Stomach (tissue), 9 donors: ENCODE results near the gene FADS2. TPM values are rescaled to one million over a fixed set of nuclear protein-coding genes. Genes with fewer than 3 reads are reported as not detected.

Experiments
- DNase-seq, 2 donors: peaks; one replicate each; pipeline versions ENCODE4 v3.0.0 to v3.0.0-alpha.2; 2013 to 2019
- H3K27ac ChIP-seq, 5 donors: fragments of 200-600 bp in 4 of 5; sonication (generic) in 4 of 5; one replicate each; pipeline ENCODE4 v1.5.1; 2013 to 2019; ENCODE audit warnings: mild to moderate bottlenecking in 1 of 5, moderate library complexity in 1 of 5
- H3K27me3 ChIP-seq, 3 donors: fragments of 200-600 bp; sonication (generic); one replicate each; pipeline ENCODE4 v1.5.1; 2017 to 2019; ENCODE audit warnings: mixed run types in 1 of 3
- H3K36me3 ChIP-seq, 4 donors: fragments of 200-600 bp; sonication (generic); 1 replicate in 3 of 4; 2 replicates in 1 of 4; pipeline ENCODE4 v1.5.1; 2016 to 2019
- H3K4me1 ChIP-seq, 4 donors: fragments of 200-600 bp; sonication (generic); one replicate each; pipeline ENCODE4 v1.5.1; 2016 to 2019
- H3K4me3 ChIP-seq, 4 donors: fragments of 200-600 bp; sonication (generic) in 3 of 4; one replicate each; pipeline ENCODE4 v1.5.1; 2016 to 2019; ENCODE audit warnings: mild to moderate bottlenecking in 1 of 4
- H3K9me3 ChIP-seq, 4 donors: fragments of 200-600 bp; sonication (generic); one replicate each; pipeline ENCODE4 v1.5.1; 2016 to 2019
- EP300 ChIP-seq: sonication (generic); formaldehyde crosslinking; IDR thresholded peaks from one replicate; pipeline ENCODE4 v1.6.1; 2017; ENCODE audit warnings: antibody characterized with exemption
- POLR2A ChIP-seq, 4 donors: fragments of 450-650 bp; IDR thresholded peaks; one replicate each; pipeline ENCODE4 v1.6.1; 2016; ENCODE audit warnings: antibody characterized with exemption in 4 of 4, control low read depth in 2 of 4, mild to moderate bottlenecking in 1 of 4, moderate library complexity in 1 of 4
- POLR2AphosphoS5 ChIP-seq, 3 donors: sonication (generic); formaldehyde crosslinking; IDR thresholded peaks; one replicate each; pipeline ENCODE4 v1.6.1; 2016; ENCODE audit warnings: antibody characterized with exemption in 3 of 3
- WGBS, 5 donors: extraction: QIAGEN DNeasy Blood & Tissue Kit in 3 of 5; methylation state at CpG; one replicate each; pipeline versions ENCODE4 v1.1.5 to v1.1.7; 2013 to 2018; 5-methylcytosine and 5-hydroxymethylcytosine counted together
- intact Hi-C: fragments of 100-400 bp; cut with DNase I; formaldehyde crosslinking; loops from one replicate; pipeline ENCODE4 v1.15.1; 2023; ENCODE audit warnings: low total_unique reads
- polyA plus RNA-seq, 3 donors: library from polyadenylated mRNA; stranded (reverse); fragments of 200-250 nt; gene quantifications; one replicate each; pipeline ENCODE4 v1.2.3, GENCODE V29; 2013
- total RNA-seq, 5 donors: library from RNA; depleted of rRNA; stranded (reverse); fragments of >200 nt; gene quantifications; one replicate each; pipeline versions ENCODE4 v1.1.0 to v1.2.3, GENCODE V29; 2014 to 2016
- TF ChIP-seq, protein P1 (sequence below), 7 experiments: fragments of 450-650 bp in 4 of 7; fragments of 200-600 bp in 3 of 7; sonication (generic) in 3 of 7; IDR thresholded peaks; one replicate each; pipeline ENCODE4 v1.5.1; 2016 to 2019; ENCODE audit warnings: antibody characterized with exemption in 7 of 7, control low read depth in 2 of 7, mild to moderate bottlenecking in 1 of 7
- donor health status: healthy with polysubstance abuse.
- donor health status: Bipolar disorder and iron deficiency.
- donor health status: healthy.

FADS2 gene
- total and polyA plus RNA-seq, 8 donors, result 3.5 to 17.1 (median 13.0) TPM; not detected in 1

GRCh38 chr11:61874853-61875252, 46.8 kb downstream of the FADS2 start:
- no peak for TF ChIP-seq POLR2A (IDR thresholded peaks at IDR 0.05)
- TF ChIP-seq POLR2AphosphoS5 (IDR thresholded peaks at IDR 0.05), result no peak
- TF ChIP-seq, protein P1, sequence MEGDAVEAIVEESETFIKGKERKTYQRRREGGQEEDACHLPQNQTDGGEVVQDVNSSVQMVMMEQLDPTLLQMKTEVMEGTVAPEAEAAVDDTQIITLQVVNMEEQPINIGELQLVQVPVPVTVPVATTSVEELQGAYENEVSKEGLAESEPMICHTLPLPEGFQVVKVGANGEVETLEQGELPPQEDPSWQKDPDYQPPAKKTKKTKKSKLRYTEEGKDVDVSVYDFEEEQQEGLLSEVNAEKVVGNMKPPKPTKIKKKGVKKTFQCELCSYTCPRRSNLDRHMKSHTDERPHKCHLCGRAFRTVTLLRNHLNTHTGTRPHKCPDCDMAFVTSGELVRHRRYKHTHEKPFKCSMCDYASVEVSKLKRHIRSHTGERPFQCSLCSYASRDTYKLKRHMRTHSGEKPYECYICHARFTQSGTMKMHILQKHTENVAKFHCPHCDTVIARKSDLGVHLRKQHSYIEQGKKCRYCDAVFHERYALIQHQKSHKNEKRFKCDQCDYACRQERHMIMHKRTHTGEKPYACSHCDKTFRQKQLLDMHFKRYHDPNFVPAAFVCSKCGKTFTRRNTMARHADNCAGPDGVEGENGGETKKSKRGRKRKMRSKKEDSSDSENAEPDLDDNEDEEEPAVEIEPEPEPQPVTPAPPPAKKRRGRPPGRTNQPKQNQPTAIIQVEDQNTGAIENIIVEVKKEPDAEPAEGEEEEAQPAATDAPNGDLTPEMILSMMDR (IDR thresholded peaks at IDR 0.05), result no peak
- TF ChIP-seq EP300, result no peak
- Histone ChIP-seq H3K4me3 (no peak overlapping the region), H3K27me3 (peaks cover 0 to 12% (median 0%) of the 10 kb centered on the region in 3 donors), H3K4me1 (peaks cover 0 to 20% (median 11%) of the 10 kb centered on the region in 4 donors), H3K9me3 (no peaks in the 10 kb centered on the region), H3K27ac (no peak overlapping the region), H3K36me3 (peaks cover 0 to 48% (median 25%) of the 10 kb centered on the region in 4 donors)
- intact Hi-C loops, result no loop called here
- no peak for DNase-seq
- 63 to 74% (median 72%) methylated on average over 3 of the region's 3 CpGs for WGBS, 5 donors

GRCh38 chr11:61875698-61876097, 47.6 kb downstream of the FADS2 start:
- H3K9me3 ChIP-seq, result no peaks in the 10 kb centered on the region
- intact Hi-C loops, result no loop called here
- TF ChIP-seq, protein P1 (IDR thresholded peaks at IDR 0.05), result no peak
- TF ChIP-seq POLR2A (IDR thresholded peaks at IDR 0.05) (no peak), EP300 (no peak), POLR2AphosphoS5 (IDR thresholded peaks at IDR 0.05) (no peak)
- DNase-seq, result no peak
- H3K36me3 ChIP-seq, result peaks cover 0 to 51% (median 26%) of the 10 kb centered on the region in 4 donors
- no peak overlapping the region for H3K4me3 ChIP-seq
- 92 to 99% (median 92%) methylated on average over 2 to 14 of the region's 14 CpGs for whole genome bisulfite sequencing, 5 donors
- no peak overlapping the region for H3K27ac ChIP-seq
- H3K4me1 ChIP-seq, result peaks cover 0 to 16% (median 11%) of the 10 kb centered on the region in 4 donors
- peaks cover 0 to 12% (median 0%) of the 10 kb centered on the region in 3 donors for H3K27me3 ChIP-seq

- intact Hi-C loops, result no loop called here
These were observed 51.1 kb downstream of the FADS2 start for GRCh38 chr11:61879152-61879551.

GRCh38 chr11:61880031-61880430, 51.9 kb downstream of the FADS2 start:
- no peaks in the 10 kb centered on the region for H3K27me3 ChIP-seq
- no peaks in the 10 kb centered on the region for H3K9me3 ChIP-seq
- intact Hi-C loops, result no loop called here
- no peak for DNase-seq
- TF ChIP-seq, protein P1 (IDR thresholded peaks at IDR 0.05), result no peak
- TF ChIP-seq EP300, result no peak
- H3K4me1 ChIP-seq, result no peaks in the 10 kb centered on the region
- no peak overlapping the region for H3K4me3 ChIP-seq
- 79 to 95% (median 90%) methylated on average over 8 to 11 of the region's 11 CpGs for WGBS, 5 donors
- H3K27ac ChIP-seq, result no peak overlapping the region
- peaks cover 0 to 41% (median 25%) of the 10 kb centered on the region in 4 donors for H3K36me3 ChIP-seq

More at GRCh38 chr11:61879152-61879551, 51.1 kb downstream of the FADS2 start:
- WGBS, 5 donors, result 71 to 88% (median 73%) methylated on average over 7 of the region's 7 CpGs
- TF ChIP-seq, protein P1 (IDR thresholded peaks at IDR 0.05), result no peak
- TF ChIP-seq POLR2AphosphoS5 (IDR thresholded peaks at IDR 0.05) (no peak), EP300 (no peak), POLR2A (IDR thresholded peaks at IDR 0.05) (no peak)
- no peak for DNase-seq
- Histone ChIP-seq H3K27ac (no peak overlapping the region), H3K4me1 (peaks cover 0 to 7% (median 3%) of the 10 kb centered on the region in 4 donors), H3K9me3 (no peaks in the 10 kb centered on the region), H3K36me3 (peaks cover 0 to 41% (median 25%) of the 10 kb centered on the region in 4 donors), H3K27me3 (no peaks in the 10 kb centered on the region), H3K4me3 (no peak overlapping the region)
